ENCODE data around the gene TPX2. TPM values are rescaled to one million over a fixed set of nuclear protein-coding genes. Genes with fewer than 3 reads are reported as not detected.
"Not testable (repeated sequence)": the region's sequence is repeated elsewhere in the genome, so short reads cannot be mapped to it uniquely, and the experiment has no call there.

TPX2 gene
- total RNA-seq, 1 experiment from 2014 or later: 248 TPM

- DNase-seq (ENCODE audit: low read depth, low spot score) (no peak), ATAC-seq (peak; percentile 7; the same call in 1 of the 2 replicates)
- intact Hi-C loops (cut with micrococcal nuclease; ENCODE audit: unreplicated experiment): no loop called here
- in situ Hi-C loops (cut with HindIII; ENCODE audit: low pct_unique_long_range_greater_than_20kb, low sequenced_read_pairs): no loop called here
- POLR2A ChIA-PET: no interaction called here
- H3K9me3 ChIP-seq (ENCODE audit: control insufficient read depth, insufficient read depth, low read depth, low read length): no peaks in the 10 kb centered on the region
- H3K4me3 ChIP-seq (ENCODE audit: low read depth in 2 of 2, low read length in 2 of 2): no peak overlapping the region
- H3K4me1 ChIP-seq (ENCODE audit: control insufficient read depth, insufficient read depth, low read length): peaks cover 40% of the 10 kb centered on the region
- no peaks in the 10 kb centered on the region; the same call in 1 of the 2 replicates for H3K36me3 ChIP-seq (ENCODE audit: control insufficient read depth, insufficient read depth, low read length)
- no peak overlapping the region for H3K27ac ChIP-seq (ENCODE audit: low read length)
- no peaks in the 10 kb centered on the region for H3K27me3 ChIP-seq (ENCODE audit: control insufficient read depth, insufficient read depth, low read length)
- BruUV-seq (replicated peaks): no TSS peak
- CTCF ChIA-PET: interaction anchor here (0.5 to 0.6 kb wide), 2 partner anchors 16 to 184 kb away, joined by 3 to 9 read pairs; no protein-coding TSS in a partner anchor
- no peak for TF ChIP-seq CTCF (IDR thresholded peaks at IDR 0.05)
- no peak for TF ChIP-seq TCF7L2 (IDR thresholded peaks at IDR 0.05; ENCODE audit: low read depth, low read length)
- TF ChIP-seq REST (IDR thresholded peaks at IDR 0.05; ENCODE audit: insufficient read depth in 1 of 2, low read depth in 2 of 2, low read length in 1 of 2): no peak
- no peak for TF ChIP-seq POLR2AphosphoS5 (IDR thresholded peaks at IDR 0.05; ENCODE audit: low read depth, low read length)
- no peak for TF ChIP-seq SIN3A (IDR thresholded peaks at IDR 0.05; ENCODE audit: borderline replicate concordance, insufficient read depth, low read depth, low read length)
Observed at GRCh38 chr20:31811796-31812728, 73.0 kb downstream of the TPX2 start.

- in situ Hi-C loops (cut with HindIII; ENCODE audit: low pct_unique_long_range_greater_than_20kb, low sequenced_read_pairs): no loop called here
- ChIA-PET CTCF (interaction anchor here (0.7 kb wide), 1 partner anchor 180 kb away, joined by 5 read pairs; no protein-coding TSS in a partner anchor), POLR2A (no interaction called here)
- peaks cover 40% of the 10 kb centered on the region for H3K4me1 ChIP-seq (ENCODE audit: control insufficient read depth, insufficient read depth, low read length)
- no peak for ATAC-seq
- H3K27ac ChIP-seq (ENCODE audit: low read length): no peak overlapping the region
- intact Hi-C loops (cut with micrococcal nuclease; ENCODE audit: unreplicated experiment): no loop called here
- no TSS peak for BruUV-seq (replicated peaks)
- no peaks in the 10 kb centered on the region; the same call in 1 of the 2 replicates for H3K36me3 ChIP-seq (ENCODE audit: control insufficient read depth, insufficient read depth, low read length)
- H3K4me3 ChIP-seq (ENCODE audit: low read depth in 2 of 2, low read length in 2 of 2): no peak overlapping the region
- H3K27me3 ChIP-seq (ENCODE audit: control insufficient read depth, insufficient read depth, low read length): no peaks in the 10 kb centered on the region
- H3K9me3 ChIP-seq (ENCODE audit: control insufficient read depth, insufficient read depth, low read depth, low read length): no peaks in the 10 kb centered on the region
- DNase-seq (ENCODE audit: low read depth, low spot score): no peak
- TF ChIP-seq TCF7L2 (IDR thresholded peaks at IDR 0.05; ENCODE audit: low read depth, low read length): no peak
- TF ChIP-seq REST (IDR thresholded peaks at IDR 0.05; ENCODE audit: insufficient read depth in 1 of 2, low read depth in 2 of 2, low read length in 1 of 2): no peak
- TF ChIP-seq CTCF (IDR thresholded peaks at IDR 0.05): no peak
- no peak for TF ChIP-seq SIN3A (IDR thresholded peaks at IDR 0.05; ENCODE audit: borderline replicate concordance, insufficient read depth, low read depth, low read length)
- TF ChIP-seq POLR2AphosphoS5 (IDR thresholded peaks at IDR 0.05; ENCODE audit: low read depth, low read length): no peak
Observed at GRCh38 chr20:31813611-31814010, 74.5 kb downstream of the TPX2 start.

- CTCF ChIA-PET: interaction anchor here (0.7 kb wide), 1 partner anchor 181 kb away, joined by 5 read pairs; no protein-coding TSS in a partner anchor
- H3K4me3 ChIP-seq (ENCODE audit: low read depth in 2 of 2, low read length in 2 of 2); DNase-seq (ENCODE audit: low read depth, low spot score); BruUV-seq (replicated peaks); H3K36me3 ChIP-seq (ENCODE audit: control insufficient read depth, insufficient read depth, low read length); intact Hi-C loops (cut with micrococcal nuclease; ENCODE audit: unreplicated experiment); H3K9me3 ChIP-seq (ENCODE audit: control insufficient read depth, insufficient read depth, low read depth, low read length); H3K27me3 ChIP-seq (ENCODE audit: control insufficient read depth, insufficient read depth, low read length); H3K27ac ChIP-seq (ENCODE audit: low read length); in situ Hi-C loops (cut with HindIII; ENCODE audit: low pct_unique_long_range_greater_than_20kb, low sequenced_read_pairs); ATAC-seq: not testable (repeated sequence)
- POLR2A ChIA-PET: interaction anchor here (0.6 kb wide), 1 partner anchor 465 kb away, joined by 13 read pairs; no protein-coding TSS in a partner anchor
- peaks cover 40% of the 10 kb centered on the region for H3K4me1 ChIP-seq (ENCODE audit: control insufficient read depth, insufficient read depth, low read length)
Observed at GRCh38 chr20:31814142-31814541, 75.1 kb downstream of the TPX2 start.

All from Panc1 (cell line).